ENCODE results near the gene TRERF1.
"Not testable (repeated sequence)": the region's sequence is repeated elsewhere in the genome, so short reads cannot be mapped to it uniquely, and the experiment has no call there.

Gene TRERF1

GRCh38 chr6:42337985-42338743 is 113.6 kb downstream of the TRERF1 start:
- no peak for DNase-seq (ENCODE audit: low read depth, low spot score)

GRCh38 chr6:42336431-42336830 is 115.3 kb downstream of the TRERF1 start:
- no peak for DNase-seq (ENCODE audit: low read depth, low spot score)

GRCh38 chr6:42335896-42336295 is 115.8 kb downstream of the TRERF1 start:
- DNase-seq (ENCODE audit: low read depth, low spot score): no peak

GRCh38 chr6:42334870-42335269 is 116.9 kb downstream of the TRERF1 start:
- DNase-seq (ENCODE audit: low read depth, low spot score): no peak

GRCh38 chr6:42333612-42334011 is 118.1 kb downstream of the TRERF1 start:
- DNase-seq (ENCODE audit: low read depth, low spot score): no peak

- DNase-seq (ENCODE audit: low read depth, low spot score): no peak
These were observed 118.8 kb downstream of the TRERF1 start for GRCh38 chr6:42332916-42333315.

- no peak for DNase-seq (ENCODE audit: low read depth, low spot score)
These were observed 120.7 kb downstream of the TRERF1 start for GRCh38 chr6:42331019-42331418.

GRCh38 chr6:42326248-42326647 is 125.5 kb downstream of the TRERF1 start:
- no peak for DNase-seq (ENCODE audit: low read depth, low spot score)

- DNase-seq (ENCODE audit: low read depth, low spot score): not testable (repeated sequence)
These were observed 126.9 kb downstream of the TRERF1 start for GRCh38 chr6:42324656-42325324.

- DNase-seq (ENCODE audit: low read depth, low spot score): no peak
These were observed 129.1 kb downstream of the TRERF1 start for GRCh38 chr6:42322676-42323075.

GRCh38 chr6:42321976-42322375 is 129.8 kb downstream of the TRERF1 start:
- DNase-seq (ENCODE audit: low read depth, low spot score): no peak

GRCh38 chr6:42320762-42321161 is 131.0 kb downstream of the TRERF1 start:
- DNase-seq (ENCODE audit: low read depth, low spot score): no peak

GRCh38 chr6:42318480-42318879 is 133.2 kb downstream of the TRERF1 start:
- DNase-seq (ENCODE audit: low read depth, low spot score): no peak

GRCh38 chr6:42316981-42317380 is 134.7 kb downstream of the TRERF1 start:
- no peak for DNase-seq (ENCODE audit: low read depth, low spot score)

- DNase-seq (ENCODE audit: low read depth, low spot score): no peak
These were observed 135.4 kb downstream of the TRERF1 start for GRCh38 chr6:42315991-42316970.

- no peak for DNase-seq (ENCODE audit: low read depth, low spot score)
These were observed 136.3 kb downstream of the TRERF1 start for GRCh38 chr6:42315259-42315990.

- no peak for DNase-seq (ENCODE audit: low read depth, low spot score)
These were observed 137.0 kb downstream of the TRERF1 start for GRCh38 chr6:42314571-42315258.

- no peak for DNase-seq (ENCODE audit: low read depth, low spot score)
These were observed 137.7 kb downstream of the TRERF1 start for GRCh38 chr6:42313941-42314570.

- no peak for DNase-seq (ENCODE audit: low read depth, low spot score)
These were observed 138.7 kb downstream of the TRERF1 start for GRCh38 chr6:42313038-42313437.

- no peak for DNase-seq (ENCODE audit: low read depth, low spot score)
These were observed 144.6 kb downstream of the TRERF1 start for GRCh38 chr6:42307141-42307470.

Data from activated naive CD8-positive, alpha-beta T cell treated with anti-CD3 and anti-CD28 coated beads, Interleukin-2, amount 50 U/mL, for 16 hours (primary cell).